Hepatocyte (in vitro differentiated cells): Measurements from ENCODE around the gene P4HB. TPM values are rescaled to one million over a fixed set of nuclear protein-coding genes. Genes with fewer than 3 reads are reported as not detected.

Experiments used
- DNase-seq: peaks from one replicate; pipeline ENCODE4 v3.0.0-alpha.2; 2016; ENCODE audit warnings: low spot score
- H2AFZ ChIP-seq: fragments of 200-600 bp; sonication (generic); 2 replicates; pipeline ENCODE4 v1.6.0; 2016; ENCODE audit warnings: antibody characterized with exemption, mild to moderate bottlenecking
- H3K27ac ChIP-seq: fragments of 200-600 bp; sonication (generic); 2 replicates; pipeline ENCODE4 v1.5.1; 2016; ENCODE audit warnings: mild to moderate bottlenecking
- H3K27me3 ChIP-seq: fragments of 200-600 bp; sonication (generic); 2 replicates; pipeline ENCODE4 v1.6.1; 2016
- H3K36me3 ChIP-seq: fragments of 200-600 bp; sonication (generic); replicated peaks from 2 replicates; pipeline ENCODE4 v1.5.1; 2016; ENCODE audit warnings: low read depth; ENCODE audit not compliant: insufficient read depth
- H3K4me1 ChIP-seq: fragments of 200-600 bp; sonication (generic); 2 replicates; pipeline ENCODE4 v1.5.1; 2016; ENCODE audit warnings: mild to moderate bottlenecking, moderate library complexity; ENCODE audit not compliant: insufficient read depth
- H3K4me2 ChIP-seq: fragments of 200-600 bp; sonication (generic); 2 replicates; pipeline ENCODE4 v1.6.0; 2016
- H3K4me3 ChIP-seq: fragments of 200-600 bp; sonication (generic); 2 replicates; pipeline ENCODE4 v1.5.1; 2016; ENCODE audit warnings: mild to moderate bottlenecking
- H3K79me2 ChIP-seq: fragments of 200-600 bp; sonication (generic); 2 replicates; pipeline ENCODE4 v1.6.0; 2017; ENCODE audit warnings: mild to moderate bottlenecking
- H3K9me2 ChIP-seq: fragments of 200-600 bp; sonication (generic); replicated peaks from 2 replicates; pipeline ENCODE4 v1.6.0; 2017; ENCODE audit warnings: mild to moderate bottlenecking; ENCODE audit not compliant: insufficient read depth
- H3K9me3 ChIP-seq: fragments of 200-600 bp; sonication (generic); 2 replicates; pipeline ENCODE4 v1.5.1; 2016; ENCODE audit warnings: low read depth, mild to moderate bottlenecking
- H4K20me1 ChIP-seq: fragments of 200-600 bp; sonication (generic); 2 replicates; pipeline ENCODE4 v1.6.0; 2016; ENCODE audit warnings: mild to moderate bottlenecking; ENCODE audit not compliant: insufficient read depth, poor library complexity, severe bottlenecking
- CTCF ChIP-seq: fragments of 200-600 bp; sonication (generic); IDR thresholded peaks from 2 replicates; pipeline ENCODE4 v1.5.1; 2016; ENCODE audit warnings: antibody characterized with exemption, mild to moderate bottlenecking; ENCODE audit not compliant: poor library complexity
- EZH2 ChIP-seq: fragments of 200-600 bp; sonication (generic); IDR thresholded peaks from 2 replicates; pipeline ENCODE4 v1.6.1; 2016; ENCODE audit warnings: antibody characterized with exemption, mild to moderate bottlenecking, borderline replicate concordance
- EZH2phosphoT487 ChIP-seq: fragments of 200-600 bp; sonication (generic); IDR thresholded peaks from one replicate; pipeline ENCODE4 v1.6.1; 2018; ENCODE audit warnings: antibody characterized with exemption, mild to moderate bottlenecking, low read depth, moderate library complexity; ENCODE audit not compliant: unreplicated experiment, severe bottlenecking
- WGBS: methylation state at CpG from one replicate; pipeline ENCODE4 v1.1.6; 2016; ENCODE audit warnings: low lambda C conversion rate; ENCODE audit errors: missing lambda C conversion rate; 5-methylcytosine and 5-hydroxymethylcytosine counted together
- polyA plus RNA-seq: library from polyadenylated mRNA; unstranded; fragments of >200 nt; fragmentation: Nextera tagmentation; extraction: Ambion mirVana; gene quantifications from 2 replicates; pipeline ENCODE4 v1.2.1, GENCODE V29; 2016
- total RNA-seq: library from RNA; depleted of rRNA; stranded (reverse); fragments of >200 nt; gene quantifications from 2 replicates; pipeline ENCODE4 v1.2.3, GENCODE V29; 2014

Gene P4HB
- total and polyA plus RNA-seq, 2 experiments from 2014 or later: 1,240 to 1,316 TPM

- TF ChIP-seq EZH2 (no peak), CTCF (no peak), EZH2phosphoT487 (no peak)
- Histone ChIP-seq H3K4me1 (peaks cover 13% of the 10 kb centered on the region), H3K79me2 (peaks cover 36% of the 10 kb centered on the region)
Measured at GRCh38 chr17:81825841-81826466, 34.4 kb downstream of the P4HB start.

GRCh38 chr17:81824595-81824994, 35.7 kb downstream of the P4HB start:
- TF ChIP-seq CTCF: no peak
- TF ChIP-seq EZH2phosphoT487: no peak
- TF ChIP-seq EZH2: no peak
- H3K36me3 ChIP-seq: no peaks in the 10 kb centered on the region
- H3K4me3 ChIP-seq: no peak overlapping the region
- H2AFZ ChIP-seq: no peak overlapping the region
- H3K27me3 ChIP-seq: no peaks in the 10 kb centered on the region
- H3K79me2 ChIP-seq: peaks cover 25% of the 10 kb centered on the region
- no peaks in the 10 kb centered on the region for H3K9me2 ChIP-seq
- no peaks in the 10 kb centered on the region for H4K20me1 ChIP-seq
- no peak overlapping the region for H3K27ac ChIP-seq
- WGBS: 92% methylated on average over 11 of the region's 11 CpGs
- no peak for DNase-seq
- H3K4me2 ChIP-seq: no peak overlapping the region
- peaks cover 13% of the 10 kb centered on the region for H3K4me1 ChIP-seq
- H3K9me3 ChIP-seq: no peaks in the 10 kb centered on the region

More at GRCh38 chr17:81825841-81826466, 34.4 kb downstream of the P4HB start:
- Histone ChIP-seq H3K9me2 (no peaks in the 10 kb centered on the region), H3K9me3 (no peaks in the 10 kb centered on the region), H3K4me2 (no peak overlapping the region), H4K20me1 (no peaks in the 10 kb centered on the region), H3K27me3 (no peaks in the 10 kb centered on the region), H3K4me3 (no peak overlapping the region), H3K27ac (no peak overlapping the region), H2AFZ (no peak overlapping the region), H3K36me3 (no peaks in the 10 kb centered on the region)
- DNase-seq: no peak
- 79% methylated on average over 11 of the region's 11 CpGs for whole genome bisulfite sequencing

GRCh38 chr17:81823820-81824550, 36.4 kb downstream of the P4HB start:
- no peak overlapping the region for H3K27ac ChIP-seq
- no peak overlapping the region for H3K4me3 ChIP-seq
- H3K36me3 ChIP-seq: no peaks in the 10 kb centered on the region
- H3K9me2 ChIP-seq: no peaks in the 10 kb centered on the region
- H3K79me2 ChIP-seq: peaks cover 19% of the 10 kb centered on the region
- TF ChIP-seq EZH2 (no peak), CTCF (no peak), EZH2phosphoT487 (no peak)
- peaks cover 13% of the 10 kb centered on the region for H3K4me1 ChIP-seq
- H3K27me3 ChIP-seq: no peaks in the 10 kb centered on the region
- no peaks in the 10 kb centered on the region for H4K20me1 ChIP-seq
- WGBS: 98% methylated on average over 20 of the region's 33 CpGs
- H3K4me2 ChIP-seq: no peak overlapping the region
- DNase-seq: no peak
- no peak overlapping the region for H2AFZ ChIP-seq
- no peaks in the 10 kb centered on the region for H3K9me3 ChIP-seq
